ENCODE results near the gene TMEM167B.

The TMEM167B gene

DNA sequence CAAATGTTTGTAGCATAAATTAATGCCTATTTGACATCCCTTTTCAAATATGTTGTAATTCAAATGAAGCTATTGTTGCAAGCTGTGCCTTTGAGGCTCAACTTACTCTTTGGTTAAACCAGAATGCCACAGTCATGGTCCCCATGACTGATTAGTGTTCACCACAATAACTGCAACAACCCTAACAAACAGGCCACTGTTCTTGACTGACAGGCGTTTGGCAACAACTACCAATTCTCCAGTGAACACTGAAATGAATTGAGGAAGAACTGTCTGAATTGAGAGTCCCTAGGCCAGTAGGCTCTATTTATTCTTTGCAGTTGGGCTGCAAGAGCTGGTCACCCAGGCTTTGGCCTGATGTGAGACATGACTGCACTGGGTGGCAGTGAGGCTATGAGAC is 6.6 kb upstream of the TMEM167B start:
- no peak for DNase-seq

DNA sequence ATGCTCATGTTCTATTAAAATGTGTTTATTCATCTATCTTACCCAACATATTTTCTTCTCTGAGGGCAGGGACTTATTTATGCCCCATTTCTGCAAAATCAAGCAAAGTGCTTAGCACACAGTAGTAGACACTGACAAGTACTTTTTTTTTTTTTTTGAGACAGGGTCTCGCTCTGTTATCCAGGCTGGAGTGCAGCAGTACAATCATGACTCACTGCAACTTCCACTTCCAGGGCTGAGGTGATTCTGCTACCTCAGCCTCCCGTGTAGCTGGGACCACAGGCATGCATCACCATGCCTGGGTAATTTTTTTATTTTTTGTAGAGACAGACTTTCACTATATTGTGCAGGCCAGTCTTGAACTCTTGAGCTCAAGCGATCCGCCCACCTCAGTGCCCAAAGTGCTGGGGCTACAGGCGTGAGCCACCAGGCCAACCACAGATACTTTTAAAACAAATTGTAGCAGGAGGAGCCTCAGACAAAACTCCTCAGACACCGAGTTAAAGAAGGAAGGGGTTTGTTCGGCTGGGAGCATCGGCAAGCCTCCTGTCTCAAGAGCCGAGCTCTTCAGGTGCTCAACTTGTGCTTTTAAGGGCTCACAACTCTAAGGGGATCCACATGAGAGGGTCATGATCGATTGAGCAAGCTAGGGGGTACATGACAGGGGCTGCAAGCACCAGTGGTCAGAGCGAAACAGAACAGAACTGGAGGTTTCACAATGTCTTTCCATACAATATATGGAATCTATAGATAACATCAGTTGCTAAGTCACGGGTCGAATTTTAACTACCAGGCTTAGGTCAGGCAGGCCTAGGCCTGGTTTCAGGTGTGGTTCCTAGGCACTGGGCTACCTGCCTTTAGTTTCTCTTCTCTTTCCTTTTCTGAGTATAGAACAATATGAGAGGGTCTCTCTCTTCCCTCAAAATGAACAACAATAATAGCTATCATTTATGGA is 5.7 kb upstream of the TMEM167B start:
- DNase-seq = no peak

DNA sequence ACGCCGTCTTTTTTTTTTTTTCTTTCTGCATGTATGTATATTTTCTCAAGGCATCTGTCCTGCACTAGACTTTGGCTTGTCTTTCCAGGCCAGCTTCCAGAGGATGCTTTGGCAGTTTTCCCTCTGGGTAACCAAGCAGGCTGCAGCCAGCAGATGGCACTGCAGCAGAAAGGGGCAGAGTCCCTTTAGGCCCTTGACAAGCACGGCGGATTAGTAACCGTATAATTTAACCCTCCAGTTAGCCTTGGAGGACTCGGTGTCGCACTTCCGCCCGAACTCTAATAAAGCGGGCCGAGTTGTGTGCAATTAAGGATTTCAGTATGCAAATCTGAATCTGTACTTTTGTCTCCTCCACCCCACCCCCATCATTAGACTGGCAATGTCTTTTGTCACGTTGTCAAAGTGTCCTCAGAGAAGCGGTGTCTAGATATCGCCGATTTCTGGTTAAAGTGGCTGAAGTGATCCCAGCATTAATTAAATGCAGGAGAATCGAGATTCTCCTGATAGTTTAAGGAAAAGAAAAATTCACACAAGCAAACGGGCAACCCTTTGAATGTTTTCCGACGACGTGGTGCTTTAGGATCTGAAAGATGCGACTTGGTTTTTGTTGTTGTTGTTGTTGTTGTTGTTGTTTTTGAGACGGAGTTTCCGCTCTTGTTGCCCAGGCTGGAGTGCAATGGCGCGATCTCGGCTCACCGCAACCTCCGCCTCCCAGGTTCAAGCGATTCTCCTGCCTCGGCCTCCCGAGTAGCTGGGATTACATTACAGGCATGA is 1.1 kb upstream of the TMEM167B start:
- DNase-seq = peak; percentile 56

DNA sequence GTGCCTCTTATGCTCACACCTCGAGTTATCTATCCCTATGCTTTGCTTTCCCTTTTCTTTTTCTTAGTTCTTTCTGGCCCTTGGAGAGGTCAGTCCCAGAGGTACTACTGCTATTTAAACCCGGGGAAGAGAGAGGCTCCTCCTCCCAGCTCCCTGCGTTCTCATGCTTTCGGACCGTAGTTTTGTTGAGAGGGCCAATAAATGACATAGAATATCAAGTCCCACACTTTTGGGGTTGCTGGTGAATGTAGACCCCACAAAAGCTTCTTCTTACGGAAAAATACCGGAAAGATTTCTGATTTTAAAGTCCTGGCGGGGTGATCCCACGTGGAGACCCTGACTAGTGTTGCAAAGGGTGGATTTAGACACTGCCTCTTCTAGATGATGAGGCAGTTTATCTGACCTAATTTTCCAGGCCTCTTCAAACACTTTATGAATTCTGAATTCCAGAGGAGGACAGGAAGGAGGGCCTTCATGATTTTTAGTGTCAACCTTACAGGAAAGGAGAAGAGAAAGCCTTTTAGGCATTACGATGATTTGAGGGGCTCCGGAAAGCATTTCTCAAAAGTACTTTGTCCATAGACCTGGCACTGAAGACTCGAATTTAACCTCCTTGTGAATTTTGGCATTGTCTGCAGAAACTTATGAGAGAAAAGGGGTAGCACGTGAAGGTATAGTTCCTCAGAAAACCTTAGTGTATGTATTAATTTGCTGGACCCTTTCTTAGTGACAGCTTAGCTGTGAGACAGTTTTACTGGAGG is 694 bp downstream of the TMEM167B start:
- peak; percentile 52 for DNase-seq

DNA sequence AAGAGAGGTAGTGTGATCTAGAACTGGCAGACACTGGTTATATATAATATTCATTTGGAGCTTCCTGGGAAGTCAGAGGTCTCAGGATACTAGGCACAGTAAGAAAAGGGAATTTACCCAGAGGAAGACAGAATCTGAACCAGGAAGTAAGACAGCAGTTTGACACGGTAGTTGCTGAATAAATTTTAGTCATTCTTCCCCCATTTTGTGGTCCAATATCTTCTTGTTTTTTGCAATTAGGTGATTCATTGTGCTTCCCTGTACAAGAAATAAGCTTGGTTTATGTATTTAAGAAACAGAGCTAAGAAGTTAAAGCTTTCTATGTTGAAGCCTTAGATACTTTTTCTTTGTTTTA is 1.3 kb downstream of the TMEM167B start:
- peak; percentile 50 for DNase-seq

DNA sequence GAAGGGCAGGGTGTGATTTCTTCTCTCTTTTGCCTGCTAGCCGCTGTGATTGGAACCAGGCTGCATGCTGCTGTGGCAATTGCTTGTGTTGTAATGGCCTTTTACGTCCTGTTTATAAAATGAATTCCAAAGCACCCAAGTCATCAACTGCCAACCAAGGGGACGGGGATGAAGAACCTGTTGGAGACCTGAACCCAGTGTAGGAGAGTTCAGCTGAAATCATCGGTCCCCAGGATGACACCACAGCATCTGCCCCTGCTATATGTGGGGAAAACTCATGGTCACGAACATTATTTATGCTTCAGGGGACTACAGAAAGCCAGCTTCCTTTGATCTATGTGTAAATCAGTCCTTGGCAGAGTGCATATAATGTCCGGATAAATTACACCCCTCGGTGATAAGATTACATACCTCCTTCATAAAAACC is 3.8 kb downstream of the TMEM167B start:
- no peak for DNase-seq

DNA sequence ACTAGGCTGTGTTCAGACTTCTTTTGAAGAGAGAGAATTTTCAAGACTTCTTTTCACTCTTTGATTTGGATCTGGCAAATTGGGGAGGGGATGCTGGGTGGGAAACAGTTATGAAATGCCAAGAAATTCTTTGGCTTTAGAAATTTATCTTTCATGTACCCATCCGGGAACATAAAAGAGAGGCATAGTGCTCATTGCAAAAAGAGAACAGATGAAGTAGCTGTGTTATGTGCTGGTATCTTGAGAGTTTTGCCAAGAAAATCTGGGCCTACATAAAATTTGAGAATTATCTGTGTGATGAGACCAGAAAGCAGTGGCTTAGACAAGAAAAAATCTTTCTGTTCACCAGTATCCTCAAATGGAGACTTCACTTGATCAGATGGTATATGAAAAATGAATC is 4.3 kb downstream of the TMEM167B start:
- no peak for DNase-seq

DNA sequence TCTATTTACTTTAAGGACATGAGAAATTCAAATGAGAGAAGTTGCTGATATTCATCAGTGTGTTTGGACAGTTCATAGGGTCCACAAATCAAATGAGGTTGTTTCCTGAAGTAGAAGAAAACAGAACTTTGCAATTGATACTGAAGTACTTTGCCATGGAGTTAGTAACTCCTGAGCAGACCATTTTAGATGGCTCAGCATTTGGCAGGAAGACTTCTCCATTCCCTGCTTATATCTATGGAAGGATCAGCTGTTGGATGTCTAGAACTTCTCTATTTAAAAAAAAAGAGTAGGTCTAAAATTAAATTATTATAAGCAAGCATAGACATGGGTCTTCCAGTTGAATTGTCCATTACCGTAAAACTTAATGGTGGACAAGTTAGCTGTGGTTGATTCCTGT is 5.1 kb downstream of the TMEM167B start:
- DNase-seq = no peak

DNA sequence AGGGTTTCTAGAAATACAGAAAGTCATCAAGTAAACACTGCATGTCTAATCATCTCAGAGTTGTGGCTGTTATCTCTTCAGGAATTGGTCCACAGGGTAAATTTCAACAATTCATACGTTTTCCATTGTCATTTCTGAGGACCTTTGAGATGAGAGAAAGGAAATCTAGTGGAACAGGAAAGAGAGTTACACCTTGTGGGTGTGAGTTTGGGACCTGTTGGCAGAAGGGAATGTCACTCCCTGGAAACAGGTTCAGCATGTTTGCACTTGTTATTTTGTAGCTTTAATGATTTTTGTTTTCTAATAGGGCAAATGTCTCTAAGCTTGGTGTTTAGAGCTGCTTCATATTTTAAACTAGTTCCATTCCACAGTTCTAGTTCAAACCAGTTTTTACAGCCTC is 5.6 kb downstream of the TMEM167B start:
- DNase-seq = no peak

DNA sequence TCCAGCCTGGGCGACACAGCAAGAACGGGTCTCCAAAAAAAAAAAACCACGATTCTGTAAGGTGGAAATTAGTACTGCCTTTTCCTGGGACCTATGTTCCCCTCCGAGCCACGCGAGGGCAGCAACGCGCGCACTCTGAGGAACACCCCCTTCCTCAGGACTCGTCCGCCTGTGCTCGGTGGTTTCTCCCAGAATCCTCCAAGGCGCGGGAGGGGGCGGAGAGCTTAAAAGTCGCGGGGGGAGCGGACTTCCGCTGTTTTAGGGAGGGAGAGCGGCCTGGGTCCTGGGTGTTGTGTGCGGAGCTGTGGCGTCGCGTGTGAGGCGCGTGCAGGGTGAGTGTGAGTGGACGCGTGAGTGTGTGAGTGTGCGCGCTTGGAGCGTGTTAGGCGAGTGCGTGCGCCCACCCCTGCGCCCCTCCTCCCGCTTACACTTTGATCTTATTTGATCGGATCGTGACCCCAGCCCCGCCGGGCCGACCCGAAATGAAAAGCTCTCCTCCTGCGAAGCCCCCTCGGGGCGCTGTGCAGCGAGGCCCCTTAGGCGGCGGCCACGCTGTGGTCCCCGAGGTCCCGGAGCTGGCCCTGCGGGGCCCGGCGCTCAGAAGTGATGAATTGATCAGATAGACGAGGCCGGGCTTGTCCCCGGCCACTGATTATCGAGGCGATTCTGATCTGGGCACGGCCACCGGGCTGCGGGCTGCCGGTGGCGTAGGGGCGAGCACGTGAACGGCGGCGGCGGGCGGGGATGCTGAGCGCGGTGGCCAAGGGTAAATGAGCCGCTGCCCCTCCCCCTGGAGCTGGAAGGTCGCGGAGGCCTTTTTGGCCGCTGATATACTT is 9.6 kb downstream of the TMEM167B start:
- peak; percentile 98 for DNase-seq

DNA sequence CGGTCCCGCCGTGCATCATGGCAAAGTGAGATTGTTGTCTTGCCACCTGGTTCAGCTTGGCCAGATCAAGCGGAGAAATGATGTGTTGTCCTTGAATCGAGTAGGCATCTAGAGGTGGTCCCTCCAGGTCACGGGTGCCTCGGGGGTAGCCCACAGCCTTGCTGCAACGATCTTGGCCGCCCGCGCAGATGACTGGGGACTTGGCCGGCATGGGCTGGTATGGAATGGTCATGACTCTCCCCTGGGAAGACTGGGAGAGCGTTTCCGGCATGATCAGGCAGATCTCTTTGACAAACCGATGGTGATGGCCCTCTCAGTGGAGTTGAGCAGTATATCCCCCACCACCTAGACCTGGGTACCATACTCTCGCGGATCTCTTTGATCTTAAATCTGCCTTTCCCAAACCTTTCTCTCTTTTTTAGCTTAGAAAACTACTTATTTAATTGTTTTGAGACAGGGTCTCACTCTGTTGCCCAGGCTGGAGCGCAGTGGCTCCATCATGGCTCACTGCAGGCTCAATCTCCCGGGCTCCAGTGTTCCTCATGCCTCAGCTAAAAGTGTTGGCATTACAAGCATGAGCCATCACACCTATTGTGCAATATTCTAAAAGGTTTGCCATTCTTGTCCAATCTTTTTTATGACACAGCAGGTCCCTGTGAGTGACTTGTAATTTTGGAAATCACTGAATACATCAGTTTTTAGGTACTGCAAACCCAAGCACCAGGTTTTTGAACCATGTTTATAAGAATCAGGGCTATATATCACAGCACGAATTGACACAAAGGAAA is 14.0 kb downstream of the TMEM167B start:
- DNase-seq = no peak

DNA sequence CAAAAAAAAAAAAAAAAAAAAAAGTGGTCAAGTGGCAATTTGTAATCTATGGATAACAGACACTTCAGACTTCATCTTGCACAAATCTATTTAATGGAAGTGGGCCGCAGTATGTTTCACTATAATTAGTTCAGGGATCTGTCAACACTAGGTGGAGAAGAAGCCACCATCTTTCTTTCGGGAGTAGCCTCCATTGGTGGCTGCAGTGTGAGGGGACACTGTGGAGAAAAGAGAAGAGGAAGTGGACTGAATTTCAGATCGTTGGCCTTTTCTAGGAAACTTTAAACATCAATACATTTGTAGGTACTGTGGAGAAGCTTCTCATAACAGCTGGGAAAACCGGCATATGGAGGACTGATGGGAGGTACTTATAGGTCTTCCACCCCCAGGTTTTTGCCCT is 15.3 kb downstream of the TMEM167B start:
- no peak for DNase-seq

DNA sequence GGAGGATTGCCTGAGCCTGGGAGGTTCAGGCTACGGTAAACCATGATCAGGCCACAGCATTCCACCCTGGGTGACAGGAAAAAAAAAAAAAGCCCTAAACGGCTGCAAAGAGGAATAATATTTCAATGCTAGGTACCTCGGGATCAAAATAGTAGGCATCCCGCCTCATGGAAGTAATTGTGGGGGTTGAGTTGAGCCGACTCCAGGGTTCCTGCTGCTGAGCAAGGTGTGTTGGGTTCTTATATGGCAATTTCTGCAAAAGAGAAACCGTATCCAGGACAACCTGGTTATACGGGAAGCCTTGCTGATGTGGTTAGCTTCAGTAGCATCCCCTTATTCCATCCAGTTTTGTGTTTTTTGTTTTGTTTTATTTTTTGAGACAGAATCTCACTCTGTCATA is 17.2 kb downstream of the TMEM167B start:
- DNase-seq = no peak

DNA sequence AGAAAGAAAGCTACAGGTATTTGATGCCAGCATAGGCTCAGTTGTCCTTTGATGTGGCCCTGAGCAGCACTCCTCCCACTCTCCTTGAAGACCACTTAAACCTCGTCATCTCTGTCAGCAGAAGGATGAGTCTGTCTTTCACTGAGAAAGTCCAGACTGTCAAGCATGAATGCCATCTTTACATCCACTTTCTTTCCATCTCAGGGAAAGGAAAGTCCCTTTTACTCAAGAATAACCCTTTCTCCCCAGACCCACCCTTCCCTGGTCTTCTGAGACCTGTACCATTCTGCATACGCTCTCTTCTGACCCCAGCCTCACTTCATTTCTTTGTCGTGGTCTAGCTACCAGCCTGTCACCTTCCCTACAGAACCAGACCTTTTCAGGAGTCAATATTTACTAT is 19.3 kb downstream of the TMEM167B start:
- DNase-seq = no peak

DNA sequence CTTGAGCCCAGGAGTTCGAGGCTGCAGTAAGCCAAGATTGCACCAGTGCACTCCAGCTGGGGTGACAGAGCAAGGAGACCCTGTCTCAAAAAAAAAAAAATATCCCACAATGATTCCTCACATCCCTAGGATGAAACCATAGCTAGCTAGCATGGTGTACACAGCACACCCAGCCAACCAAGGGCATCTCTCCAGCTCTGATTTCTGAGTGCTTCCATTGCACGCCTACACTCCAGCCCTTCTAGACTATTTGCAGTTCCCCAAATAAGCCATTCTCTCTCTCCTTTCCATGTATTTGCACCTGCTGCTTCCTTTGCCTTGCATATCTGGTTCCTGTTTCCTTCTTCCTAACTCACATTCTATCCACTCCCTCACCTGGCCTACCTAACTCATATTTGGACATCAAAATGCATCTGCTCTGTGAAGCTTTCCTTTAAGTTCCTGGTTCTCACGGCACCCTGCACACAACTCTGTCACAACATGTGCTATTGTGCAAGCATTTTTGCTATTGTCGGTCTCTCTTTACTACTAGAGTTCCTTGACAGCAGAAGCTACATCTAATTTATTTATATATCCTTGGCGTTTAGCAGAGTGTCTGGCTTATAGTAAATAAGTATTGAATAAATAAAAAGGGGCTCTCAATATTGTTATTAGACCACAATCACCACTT is 21.0 kb downstream of the TMEM167B start:
- DNase-seq = no peak

DNA sequence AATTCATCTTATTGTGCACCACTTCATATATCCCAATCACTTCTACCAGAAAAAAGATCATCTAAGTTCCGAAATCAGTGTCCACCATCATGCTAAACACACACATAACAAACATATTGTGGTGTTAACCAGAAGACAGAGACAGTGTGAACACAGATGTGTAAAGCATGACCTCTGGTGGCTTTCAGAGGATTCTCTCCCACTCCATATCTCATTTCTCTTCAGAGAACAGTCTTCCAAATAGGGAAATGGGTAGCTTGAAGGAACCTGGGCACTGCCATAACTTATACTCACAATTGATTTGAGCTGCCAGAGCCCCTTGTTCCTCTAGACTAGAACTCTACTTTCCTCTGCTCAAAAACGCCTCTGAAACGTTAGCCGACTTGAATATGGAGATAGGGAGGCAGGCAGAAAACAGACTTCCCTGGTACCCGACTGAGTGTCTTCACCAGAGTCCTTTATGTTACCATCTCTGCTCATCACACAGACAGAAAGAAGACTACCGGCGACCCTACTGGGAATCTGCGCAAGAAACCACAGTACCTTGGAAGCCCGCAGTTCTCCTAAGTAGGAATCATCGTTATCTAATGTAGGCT is 21.6 kb downstream of the TMEM167B start:
- no peak for DNase-seq

DNA sequence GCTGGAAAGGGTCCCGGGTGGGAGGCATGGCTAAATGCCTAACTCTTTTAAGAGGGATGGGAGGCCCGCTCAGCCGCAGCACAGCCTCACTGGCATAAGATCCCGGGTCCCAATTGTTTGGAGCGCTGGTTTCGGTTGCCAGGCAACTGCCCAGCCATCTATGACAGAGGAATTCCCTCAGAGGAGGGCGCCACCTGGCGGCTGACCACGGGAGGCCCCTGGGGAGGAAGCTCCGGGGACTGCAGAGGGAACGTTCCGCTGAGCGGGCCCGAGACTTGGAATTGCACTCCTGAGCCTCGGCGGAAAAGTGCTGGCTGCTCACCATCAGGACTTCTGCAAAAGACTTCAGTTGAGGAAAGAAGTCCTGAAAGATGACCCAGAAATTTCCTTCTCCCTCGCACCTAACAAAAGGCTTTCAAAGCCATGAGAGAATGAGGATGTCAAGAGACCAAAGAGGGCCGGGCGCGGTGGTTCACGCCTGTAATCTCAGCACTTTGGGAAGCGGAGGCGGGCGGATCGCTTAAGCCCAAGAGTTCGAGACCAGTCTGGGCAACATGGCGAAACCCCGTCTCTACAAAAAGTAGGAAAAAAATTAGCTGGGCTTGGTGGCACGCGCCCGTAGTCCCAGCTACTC is 22.2 kb downstream of the TMEM167B start:
- DNase-seq = peak; percentile 90

DNA sequence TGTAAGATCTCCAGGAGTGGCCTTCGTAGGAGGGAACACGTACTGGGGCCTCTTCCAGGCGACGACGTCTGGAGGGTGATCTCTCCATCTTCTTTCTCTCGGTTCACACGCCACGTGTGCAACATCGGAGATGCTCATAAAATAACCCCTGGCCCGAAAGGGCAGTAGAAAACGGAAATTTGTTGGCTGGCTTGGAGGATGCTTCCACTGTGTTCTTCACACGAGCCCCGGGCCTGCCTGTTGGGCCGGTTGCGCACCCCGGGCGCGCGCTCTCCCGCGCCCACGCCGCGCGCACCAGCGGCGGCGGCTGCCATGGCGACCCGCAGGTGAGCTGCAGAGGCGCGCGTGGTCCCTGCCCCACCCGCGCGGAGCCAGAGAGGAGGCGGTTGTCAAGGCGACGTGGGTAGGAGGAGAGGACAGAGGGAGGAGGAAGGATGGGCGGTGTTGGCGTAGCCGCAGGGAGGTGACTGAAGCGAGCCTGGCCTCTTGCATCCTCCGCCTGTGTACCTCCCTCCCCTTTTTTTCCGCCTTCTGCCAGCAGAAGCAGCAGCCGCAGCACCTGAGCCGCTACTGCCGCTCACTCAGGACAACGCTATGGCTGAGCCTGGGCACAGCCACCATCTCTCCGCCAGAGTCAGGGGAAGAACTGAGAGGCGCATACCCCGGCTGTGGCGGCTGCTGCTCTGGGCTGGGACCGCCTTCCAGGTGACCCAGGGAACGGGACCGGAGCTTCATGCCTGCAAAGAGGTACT is 23.2 kb downstream of the TMEM167B start, which contains the start of gene ELAPOR1:
Gene ELAPOR1, plus strand, starts transcription at position 526 of the 752 bp plus-strand sequence. Its CDS starts 69 bp downstream, at position 595.
- peak; percentile 83 for DNase-seq

DNA sequence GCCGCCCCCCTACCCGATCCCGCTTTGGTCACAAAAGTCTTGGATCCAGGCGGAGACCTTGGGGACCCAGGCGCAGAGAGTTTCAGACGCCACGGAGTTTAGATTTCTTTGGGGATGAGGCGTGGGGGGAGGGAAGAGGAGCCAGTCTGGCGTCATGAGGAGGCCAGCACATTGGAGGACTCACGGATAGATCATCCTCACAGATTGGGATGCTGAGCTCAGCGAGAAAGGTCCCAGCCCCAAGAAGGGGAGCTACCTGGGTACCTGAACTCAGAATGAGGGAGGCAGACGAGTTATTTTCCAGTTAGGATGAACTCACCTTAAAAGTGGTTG is 23.7 kb downstream of the TMEM167B start:
- DNase-seq = no peak

Measured in activated CD4-positive, alpha-beta T cell treated with anti-CD3 and anti-CD28 coated beads, Interleukin-2, amount 50 U/mL, for 16 hours (primary cell).